ENCODE results near the gene ARRB1.

The ARRB1 gene

GRCh38 chr11:75301601-75302345, 49.7 kb downstream of the ARRB1 start:
- DNase-seq (ENCODE audit: low read depth, low spot score): no peak

GRCh38 chr11:75301131-75301530, 50.3 kb downstream of the ARRB1 start:
- DNase-seq (ENCODE audit: low read depth, low spot score): no peak

- no peak for DNase-seq (ENCODE audit: low read depth, low spot score)
Measured at GRCh38 chr11:75298976-75299260, 52.5 kb downstream of the ARRB1 start.

GRCh38 chr11:75298191-75298975, 53.1 kb downstream of the ARRB1 start:
- DNase-seq (ENCODE audit: low read depth, low spot score): no peak

GRCh38 chr11:75293903-75294302, 57.6 kb downstream of the ARRB1 start:
- no peak for DNase-seq (ENCODE audit: low read depth, low spot score)

- DNase-seq (ENCODE audit: low read depth, low spot score): no peak
Measured at GRCh38 chr11:75292943-75293342, 58.5 kb downstream of the ARRB1 start.

- no peak for DNase-seq (ENCODE audit: low read depth, low spot score)
Measured at GRCh38 chr11:75291741-75292140, 59.7 kb downstream of the ARRB1 start.

GRCh38 chr11:75289919-75290318, 61.5 kb downstream of the ARRB1 start:
- no peak for DNase-seq (ENCODE audit: low read depth, low spot score)

GRCh38 chr11:75289511-75289760, 62.0 kb downstream of the ARRB1 start:
- no peak for DNase-seq (ENCODE audit: low read depth, low spot score)

GRCh38 chr11:75287579-75287978, 63.9 kb downstream of the ARRB1 start:
- no peak for DNase-seq (ENCODE audit: low read depth, low spot score)

- no peak for DNase-seq (ENCODE audit: low read depth, low spot score)
Measured at GRCh38 chr11:75286826-75287465, 64.5 kb downstream of the ARRB1 start.

- no peak for DNase-seq (ENCODE audit: low read depth, low spot score)
Measured at GRCh38 chr11:75285776-75286360, 65.6 kb downstream of the ARRB1 start.

- no peak for DNase-seq (ENCODE audit: low read depth, low spot score)
Measured at GRCh38 chr11:75283391-75283931, 68.0 kb downstream of the ARRB1 start.

GRCh38 chr11:75281469-75282095, 69.9 kb downstream of the ARRB1 start:
- no peak for DNase-seq (ENCODE audit: low read depth, low spot score)

- DNase-seq (ENCODE audit: low read depth, low spot score): no peak
Measured at GRCh38 chr11:75280770-75281468, 70.5 kb downstream of the ARRB1 start.

GRCh38 chr11:75280227-75280701, 71.2 kb downstream of the ARRB1 start:
- peak; percentile 15 for DNase-seq (ENCODE audit: low read depth, low spot score)

GRCh38 chr11:75279273-75279672, 72.2 kb downstream of the ARRB1 start:
- DNase-seq (ENCODE audit: low read depth, low spot score): no peak

GRCh38 chr11:75277991-75278790, 73.3 kb downstream of the ARRB1 start:
- no peak for DNase-seq (ENCODE audit: low read depth, low spot score)

- DNase-seq (ENCODE audit: low read depth, low spot score): no peak
Measured at GRCh38 chr11:75277211-75277805, 74.2 kb downstream of the ARRB1 start.

GRCh38 chr11:75276686-75277085, 74.8 kb downstream of the ARRB1 start:
- no peak for DNase-seq (ENCODE audit: low read depth, low spot score)

Data from brain pericyte (primary cell).